NK-92 (cell line): ENCODE measurements around the gene XPO5.
A peak's percentile ranks its signal among the peaks of the same experiment; 100 is the strongest.
"Not testable (repeated sequence)": the region's sequence is repeated elsewhere in the genome, so short reads cannot be mapped to it uniquely, and the experiment has no call there.

Experiments used
- DNase-seq: peaks from one replicate; lab custom pipeline; 2025; ENCODE audit not compliant: unreplicated experiment; lab: John Stamatoyannopoulos, UW

The XPO5 gene

GRCh38 chr6:43498291-43498690 lies 77.5 kb downstream of the XPO5 start:
- DNase-seq, result not testable (repeated sequence)

- DNase-seq, result no peak
Measured at GRCh38 chr6:43497689-43498088, 78.1 kb downstream of the XPO5 start.

GRCh38 chr6:43497129-43497396 lies 78.8 kb downstream of the XPO5 start:
- DNase-seq, result no peak

- no peak for DNase-seq
Measured at GRCh38 chr6:43496370-43497128, 79.3 kb downstream of the XPO5 start.

GRCh38 chr6:43495409-43495941 lies 80.4 kb downstream of the XPO5 start:
- no peak for DNase-seq

- no peak for DNase-seq
Measured at GRCh38 chr6:43494766-43495165, 81.1 kb downstream of the XPO5 start.

- no peak for DNase-seq
Measured at GRCh38 chr6:43494321-43494720, 81.5 kb downstream of the XPO5 start.

GRCh38 chr6:43493833-43494232 lies 82.0 kb downstream of the XPO5 start:
- DNase-seq, result no peak

GRCh38 chr6:43493230-43493629 lies 82.6 kb downstream of the XPO5 start:
- no peak for DNase-seq

- DNase-seq, result no peak
Measured at GRCh38 chr6:43492673-43493072, 83.2 kb downstream of the XPO5 start.

- DNase-seq, result no peak
Measured at GRCh38 chr6:43491750-43492661, 83.8 kb downstream of the XPO5 start.

GRCh38 chr6:43490523-43490939 lies 85.3 kb downstream of the XPO5 start:
- no peak for DNase-seq

- DNase-seq, result no peak
Measured at GRCh38 chr6:43489277-43490072, 86.4 kb downstream of the XPO5 start.

- DNase-seq, result no peak
Measured at GRCh38 chr6:43488667-43489276, 87.1 kb downstream of the XPO5 start.

- DNase-seq, result no peak
Measured at GRCh38 chr6:43481591-43482236, 94.1 kb downstream of the XPO5 start.

- no peak for DNase-seq
Measured at GRCh38 chr6:43481075-43481474, 94.8 kb downstream of the XPO5 start.

GRCh38 chr6:43478008-43478372 lies 97.8 kb downstream of the XPO5 start:
- no peak for DNase-seq

- peak; percentile 68 for DNase-seq
Measured at GRCh38 chr6:43477235-43478007, 98.4 kb downstream of the XPO5 start, which contains the start of gene TJAP1. Gene TJAP1, plus strand, starts transcription at chr6:43477570. Its CDS starts 21,432 bp downstream, at chr6:43499002.

- DNase-seq, result no peak
Measured at GRCh38 chr6:43476746-43477145, 99.1 kb downstream of the XPO5 start.

- no peak for DNase-seq
Measured at GRCh38 chr6:43475516-43475915, 100.3 kb downstream of the XPO5 start.
